ENCODE measurements around the gene CTLA4. TPM values are rescaled to one million over a fixed set of nuclear protein-coding genes. Genes with fewer than 3 reads are reported as not detected.

Gene CTLA4
- total and polyA plus RNA-seq, 12 donors = 0.13 to 1.6 (median 0.61) TPM; not detected in 4

GRCh38 chr2:203870941-203871340, 3.4 kb downstream of the CTLA4 start:
- ATAC-seq (peak in 5 of 8 donors; percentile 42 to 73 (median 50)), DNase-seq (no peak)
- H3K4me3 ChIP-seq = peak overlapping the region in 1 of 10 donors; percentile 37
- intact Hi-C loops (cut with DNase I) = no loop called here
- H3K27me3 ChIP-seq = no peaks in the 10 kb centered on the region
- no peaks in the 10 kb centered on the region for H3K36me3 ChIP-seq
- H3K4me1 ChIP-seq = peaks cover 0 to 20% (median 0%) of the 10 kb centered on the region in 9 donors
- H3K9me3 ChIP-seq = no peaks in the 10 kb centered on the region
- no peak for TF ChIP-seq CTCF (IDR thresholded peaks at IDR 0.05)
- 86 to 87% methylated on average over 2 of the region's 2 CpGs for WGBS, 2 donors
- peak overlapping the region in 2 of 10 donors; percentile 2 to 70 for H3K27ac ChIP-seq

GRCh38 chr2:203871371-203871983, 3.9 kb downstream of the CTLA4 start:
- DNase-seq (no peak), ATAC-seq (peak in 6 of 8 donors; percentile 27 to 57 (median 43))
- H3K27ac ChIP-seq = peak overlapping the region in 3 of 10 donors; percentile 7 to 70 (median 28)
- peaks cover 0 to 20% (median 0%) of the 10 kb centered on the region in 9 donors for H3K4me1 ChIP-seq
- no peak overlapping the region for H3K4me3 ChIP-seq
- H3K27me3 ChIP-seq = no peaks in the 10 kb centered on the region
- H3K36me3 ChIP-seq = no peaks in the 10 kb centered on the region
- 78 to 79% methylated on average over 6 of the region's 6 CpGs for whole genome bisulfite sequencing, 2 donors
- H3K9me3 ChIP-seq = no peaks in the 10 kb centered on the region
- intact Hi-C loops (cut with DNase I) = no loop called here
- TF ChIP-seq CTCF (IDR thresholded peaks at IDR 0.05) = no peak

- no peaks in the 10 kb centered on the region for H3K9me3 ChIP-seq
- no peak for ATAC-seq
- no peaks in the 10 kb centered on the region for H3K27me3 ChIP-seq
- H3K4me3 ChIP-seq = no peak overlapping the region
- H3K36me3 ChIP-seq = no peaks in the 10 kb centered on the region
- DNase-seq = no peak
- 83 to 91% methylated on average over 2 of the region's 2 CpGs for WGBS, 2 donors
- H3K27ac ChIP-seq = no peak overlapping the region
- no peak for TF ChIP-seq CTCF (IDR thresholded peaks at IDR 0.05)
- peaks cover 0 to 20% (median 0%) of the 10 kb centered on the region in 9 donors for H3K4me1 ChIP-seq
- intact Hi-C loops (cut with DNase I) = no loop called here
Observed at GRCh38 chr2:203873461-203873860, 5.9 kb downstream of the CTLA4 start.

GRCh38 chr2:203873921-203874631, 6.5 kb downstream of the CTLA4 start:
- H3K27me3 ChIP-seq = no peaks in the 10 kb centered on the region
- no peak overlapping the region for H3K27ac ChIP-seq
- ATAC-seq (no peak), DNase-seq (no peak)
- intact Hi-C loops (cut with DNase I) = no loop called here
- no peaks in the 10 kb centered on the region for H3K36me3 ChIP-seq
- no peaks in the 10 kb centered on the region for H3K9me3 ChIP-seq
- no peak overlapping the region for H3K4me3 ChIP-seq
- no peak for TF ChIP-seq CTCF (IDR thresholded peaks at IDR 0.05)
- 85 to 86% methylated on average over 5 of the region's 5 CpGs for WGBS, 2 donors
- H3K4me1 ChIP-seq = peaks cover 0 to 20% (median 0%) of the 10 kb centered on the region in 9 donors

Measured in heart right ventricle (tissue), 16 donors.